HG02840 (cell line): Measurements from ENCODE around the gene KLHL22.
"Not testable (repeated sequence)": the region's sequence is repeated elsewhere in the genome, so short reads cannot be mapped to it uniquely, and the experiment has no call there.

Source experiments
- ATAC-seq: cut with Tn5 transposase; IDR thresholded peaks from one replicate; pipeline ENCODE4 v1.9.1; 2021; ENCODE audit warnings: mild to moderate bottlenecking, moderate library complexity, moderate number of reproducible peaks; ENCODE audit not compliant: unreplicated experiment, low FRiP score

KLHL22 gene

GRCh38 chr22:20404881-20405280 lies 90.7 kb downstream of the KLHL22 start:
- no peak for ATAC-seq

DNA sequence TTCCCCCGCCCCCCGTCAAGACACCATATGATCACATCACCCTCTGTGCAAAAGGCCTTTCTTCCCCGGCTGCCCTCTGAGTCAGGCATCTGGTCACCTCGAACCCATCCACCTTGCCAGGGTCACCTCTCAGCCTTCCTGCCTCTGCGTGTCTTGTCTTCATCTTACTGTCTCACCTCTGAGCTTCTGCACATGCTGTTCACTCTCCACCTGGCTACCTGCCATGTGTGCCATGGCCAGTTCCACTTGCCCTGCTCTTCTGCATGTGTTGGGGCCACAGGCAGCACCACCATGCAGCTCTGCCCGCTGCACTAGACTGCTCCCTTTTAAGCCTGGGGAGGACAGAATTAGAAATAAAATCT lies 91.8 kb downstream of the KLHL22 start:
- no peak for ATAC-seq

GRCh38 chr22:20402960-20403778 lies 92.4 kb downstream of the KLHL22 start:
- no peak for ATAC-seq

DNA sequence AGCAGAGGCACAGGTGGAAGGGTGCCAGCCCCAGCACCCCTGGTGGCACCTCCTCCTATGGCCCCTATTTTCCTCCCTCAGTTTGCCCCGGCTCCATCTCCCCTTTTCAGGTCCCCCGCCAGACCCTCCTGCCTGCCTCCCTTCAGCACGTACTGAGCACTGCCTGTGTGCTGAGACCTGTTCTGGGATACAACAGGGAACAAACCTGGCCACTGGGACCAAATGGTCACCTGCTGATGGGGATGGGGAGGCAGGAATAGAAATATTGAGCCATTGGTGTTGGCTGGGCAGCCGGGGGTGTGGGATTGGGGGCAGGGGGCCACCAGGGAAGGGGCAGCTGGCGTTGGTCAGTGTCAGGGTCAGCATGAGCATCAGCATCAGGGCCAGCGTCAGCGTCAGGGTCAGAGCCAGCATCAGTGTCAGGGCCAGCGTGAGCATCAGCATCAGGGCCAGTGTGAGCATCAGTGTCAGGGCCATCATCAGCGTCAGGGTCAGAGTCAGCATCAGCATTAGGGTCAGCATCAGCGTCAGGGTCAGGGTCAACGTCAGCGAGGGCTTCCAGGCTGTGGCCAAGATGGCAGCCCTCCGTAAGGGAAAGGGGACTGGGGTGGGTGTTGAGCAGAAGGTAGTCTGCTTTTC lies 94.1 kb downstream of the KLHL22 start:
- ATAC-seq = no peak

- no peak for ATAC-seq
These were observed 94.8 kb downstream of the KLHL22 start for GRCh38 chr22:20400606-20401375.

- no peak for ATAC-seq
These were observed 95.6 kb downstream of the KLHL22 start for GRCh38 chr22:20399866-20400605.

DNA sequence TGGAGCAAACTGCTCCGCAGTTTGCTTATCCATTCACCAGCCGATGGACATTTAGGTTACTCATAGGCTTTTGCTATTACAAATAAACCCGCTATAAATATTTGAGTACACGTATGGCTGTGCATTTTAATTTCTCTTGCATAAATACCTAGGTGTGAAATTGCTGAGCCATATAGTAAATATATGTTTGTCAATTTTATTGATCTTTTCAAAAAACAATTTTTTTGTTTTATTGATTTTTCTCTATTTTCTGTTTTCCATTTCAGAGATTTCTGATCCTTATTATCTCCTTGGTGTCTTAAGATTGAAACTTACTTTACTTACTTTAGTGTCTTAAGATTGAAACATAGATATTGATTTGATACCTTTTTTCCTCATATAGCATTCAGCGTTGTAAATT lies 97.2 kb downstream of the KLHL22 start:
- ATAC-seq = no peak

DNA sequence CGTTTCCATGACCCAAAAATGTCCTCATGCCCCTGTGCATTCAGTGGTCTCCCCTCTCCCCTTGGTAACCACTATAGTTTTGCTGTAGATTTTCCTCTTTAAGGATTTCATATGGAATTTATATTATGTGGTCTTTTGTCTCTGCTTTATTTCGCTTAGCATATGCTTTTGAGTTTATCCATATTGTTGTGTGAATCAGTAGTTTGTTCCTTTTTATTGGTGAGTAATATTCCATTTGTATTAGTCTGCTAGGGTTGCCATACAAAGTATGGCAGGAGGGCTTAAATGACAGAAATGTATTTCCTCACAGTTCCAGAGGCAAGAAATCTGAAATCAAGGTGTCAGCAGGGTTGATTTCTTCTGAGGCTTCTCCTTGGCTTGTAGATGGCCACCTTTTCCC lies 98.1 kb downstream of the KLHL22 start:
- no peak for ATAC-seq

DNA sequence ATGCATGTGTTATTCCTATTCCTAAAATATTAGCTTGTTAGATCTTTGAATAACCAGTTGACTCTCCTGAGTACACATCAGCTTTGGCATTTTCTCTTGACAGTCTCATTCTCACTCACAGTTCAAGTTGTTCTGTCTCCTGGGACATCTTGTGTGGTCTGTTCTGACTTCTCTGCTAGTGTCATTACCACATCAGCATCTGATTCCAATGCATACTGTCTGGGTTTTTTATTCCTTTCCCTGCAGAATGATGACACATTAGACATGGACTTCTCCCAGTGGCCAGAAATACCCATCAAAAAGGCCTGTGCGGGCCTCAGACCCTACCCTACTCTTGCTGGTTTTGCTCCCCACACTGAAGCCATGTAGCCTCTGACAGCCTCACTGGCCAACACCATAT lies 99.0 kb downstream of the KLHL22 start:
- no peak for ATAC-seq

DNA sequence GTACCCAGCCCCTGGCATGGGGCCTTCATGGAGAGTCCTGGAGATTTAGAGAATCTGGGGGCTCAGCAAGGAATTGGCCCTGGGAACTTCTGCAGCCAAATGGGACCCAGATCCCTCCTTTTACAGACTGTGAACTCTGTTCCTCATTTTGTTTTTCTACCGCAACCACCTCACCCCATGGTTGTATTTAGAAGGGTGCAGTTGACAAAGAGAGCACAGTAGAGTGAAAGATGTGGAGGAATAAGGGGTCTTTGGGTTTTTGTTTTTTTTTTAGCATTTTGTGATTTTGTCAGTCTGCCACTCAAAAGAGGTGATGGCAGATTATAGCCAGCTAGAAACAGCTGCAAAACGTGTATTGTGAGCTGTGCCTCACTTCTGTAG lies 99.7 kb downstream of the KLHL22 start:
- no peak for ATAC-seq

DNA sequence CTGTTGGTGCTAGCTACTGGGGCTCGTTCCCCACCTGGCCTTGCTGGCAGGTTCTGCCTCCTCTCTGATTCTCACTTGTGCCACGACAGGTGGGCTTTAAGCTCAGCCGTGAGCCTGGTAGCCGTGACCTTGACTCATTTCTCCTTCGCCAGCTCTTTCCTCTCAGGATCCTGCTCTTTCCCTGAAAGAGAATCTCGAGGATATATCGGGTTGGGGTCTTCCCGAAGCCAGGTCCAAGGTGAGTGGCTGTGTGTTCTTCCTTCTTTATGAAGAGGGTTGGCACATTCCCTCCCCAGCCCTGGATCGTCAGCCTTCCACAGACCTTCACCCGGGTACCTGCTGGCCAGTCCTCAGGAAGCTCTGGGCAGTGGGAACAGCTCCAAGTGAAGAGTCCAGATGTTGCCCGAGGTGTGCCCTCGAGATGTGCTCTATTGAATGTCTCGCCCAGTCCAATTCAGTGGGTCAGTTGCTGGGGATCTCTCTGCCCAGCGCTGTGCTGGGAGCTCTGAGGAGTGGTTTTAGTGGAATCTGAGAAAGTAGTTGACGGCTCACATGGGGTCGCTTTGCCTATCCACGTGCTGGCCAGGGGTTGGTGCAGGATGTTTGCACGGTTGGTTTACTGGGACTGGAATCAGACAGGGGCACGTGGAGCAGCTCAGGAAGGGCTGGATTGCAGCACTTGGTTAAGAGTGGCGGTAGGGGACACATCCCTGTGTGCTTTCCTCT lies 100.3 kb downstream of the KLHL22 start:
- ATAC-seq = no peak

DNA sequence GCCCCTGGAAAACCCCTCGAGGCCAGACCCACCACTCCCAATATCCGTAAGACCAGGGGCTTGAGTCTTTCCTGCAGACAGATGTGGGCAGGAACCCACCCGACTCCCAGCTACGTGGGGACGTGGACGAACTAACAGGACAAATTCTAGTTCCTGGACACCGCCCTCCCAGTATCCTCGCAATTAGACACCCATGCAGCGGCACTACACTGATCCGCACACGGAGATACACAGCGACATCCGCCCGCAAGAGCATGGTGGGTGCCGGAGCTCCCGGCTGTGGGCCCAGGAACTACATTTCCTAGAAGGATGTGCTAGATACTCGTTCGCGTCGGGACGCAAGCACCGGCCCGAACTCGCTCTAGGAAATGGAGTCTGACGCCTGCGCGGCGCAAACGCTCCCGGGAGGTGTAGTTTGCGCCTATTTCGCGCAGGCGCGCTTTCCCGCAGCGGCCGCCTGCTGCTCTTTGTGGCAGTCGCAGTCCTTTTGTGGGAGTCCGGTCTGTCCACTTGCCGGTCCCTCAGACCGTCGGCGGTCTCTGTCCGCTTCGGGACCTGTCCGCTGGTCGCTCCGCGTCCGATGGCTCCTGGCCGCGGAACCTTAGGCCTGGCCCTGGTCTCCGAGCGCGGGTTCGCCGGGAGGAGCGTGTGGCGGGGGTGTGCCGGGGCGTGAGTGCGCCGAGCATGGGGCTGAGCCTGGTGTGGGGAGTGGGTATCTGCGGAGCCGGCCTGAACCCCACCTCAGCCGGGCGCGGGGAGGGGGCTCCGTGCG lies 101.7 kb downstream of the KLHL22 start, which contains the start of gene ZNF74:
ZNF74 (plus strand) TSS at position 447 of the 772 bp plus-strand sequence. CDS start 478 bp downstream, outside the sequence.
- peak; percentile 76 for ATAC-seq

DNA sequence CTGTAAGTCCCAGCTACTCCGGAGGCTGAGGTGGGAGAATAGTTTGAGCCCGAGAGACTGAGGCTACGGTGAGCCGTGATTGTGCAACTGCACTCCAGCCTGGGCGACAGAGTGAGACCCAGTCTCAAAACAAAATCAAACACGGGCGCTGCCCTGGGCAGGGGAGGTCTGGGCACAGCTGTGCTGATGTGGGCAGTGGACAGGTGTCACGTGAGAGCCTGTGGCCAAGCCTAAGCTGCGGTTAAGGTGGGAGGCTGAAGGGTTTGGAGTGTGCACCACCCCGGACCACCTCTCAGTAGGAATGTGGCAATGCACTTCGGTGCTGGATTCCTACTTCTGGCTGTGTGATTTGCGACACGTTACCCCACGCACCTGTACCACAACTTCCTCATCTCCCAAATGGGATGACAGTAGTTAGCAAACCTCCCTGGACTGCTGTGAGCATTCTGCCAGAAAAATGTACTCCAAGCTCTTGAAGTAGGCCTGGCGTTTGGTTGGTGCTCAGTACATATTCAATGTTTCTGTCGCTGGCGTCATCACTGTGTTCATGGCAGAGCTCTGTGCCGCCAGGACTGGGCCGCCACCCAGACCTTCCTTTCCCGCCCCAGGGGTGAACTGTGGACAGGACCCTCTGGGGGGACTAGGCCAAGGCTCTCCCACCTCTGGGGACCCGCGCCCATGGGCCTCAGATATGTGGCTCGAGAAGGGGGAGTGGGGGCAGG lies 102.5 kb downstream of the KLHL22 start:
- ATAC-seq = no peak

- not testable (repeated sequence) for ATAC-seq
These were observed 103.2 kb downstream of the KLHL22 start for GRCh38 chr22:20392365-20392881.
